Measurements from ENCODE around the gene ARHGAP12.

ARHGAP12 gene

DNA sequence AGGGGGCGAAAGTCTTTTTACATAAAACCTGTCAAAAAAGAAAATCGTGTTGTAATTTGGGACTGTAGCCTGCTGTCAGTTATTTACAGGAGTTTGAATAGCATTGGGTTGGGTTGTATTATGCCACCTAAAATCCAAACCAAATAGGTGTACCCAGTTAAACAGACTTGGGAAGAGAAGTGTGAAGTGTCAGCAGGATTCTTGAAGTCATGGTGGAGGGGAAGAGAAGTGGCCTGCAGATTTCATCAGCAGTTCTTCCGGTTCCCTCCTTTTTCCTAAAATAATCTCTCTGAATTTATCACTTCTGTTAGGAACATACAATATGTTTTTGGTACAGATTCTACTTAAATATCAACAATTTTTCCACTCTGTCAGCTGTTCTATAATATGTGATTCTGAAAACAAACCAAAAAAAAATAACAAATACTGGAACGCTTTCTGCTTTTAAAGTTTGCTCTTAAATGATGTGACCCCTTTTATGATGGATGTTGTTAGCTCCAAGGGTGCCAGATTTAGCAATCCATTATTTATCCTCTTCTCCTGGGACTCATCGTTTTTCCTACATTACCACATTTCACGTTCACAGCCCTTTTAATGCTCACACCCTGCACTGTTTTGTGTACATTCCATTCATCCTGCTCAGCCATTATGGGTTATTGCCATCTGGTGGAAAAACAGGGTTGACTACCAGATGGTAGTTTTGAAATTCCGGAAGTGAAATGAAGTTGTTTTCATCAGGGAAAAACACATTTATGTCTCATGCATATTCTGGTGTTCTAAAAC lies 18.7 kb upstream of the ARHGAP12 start:
- peak; percentile 73 for DNase-seq

- no peak for DNase-seq
These were observed 16.8 kb upstream of the ARHGAP12 start for GRCh38 chr10:31945392-31945791.

GRCh38 chr10:31944071-31944433 lies 15.4 kb upstream of the ARHGAP12 start:
- no peak for DNase-seq

- DNase-seq = no peak
These were observed 14.3 kb upstream of the ARHGAP12 start for GRCh38 chr10:31942892-31943291.

DNA sequence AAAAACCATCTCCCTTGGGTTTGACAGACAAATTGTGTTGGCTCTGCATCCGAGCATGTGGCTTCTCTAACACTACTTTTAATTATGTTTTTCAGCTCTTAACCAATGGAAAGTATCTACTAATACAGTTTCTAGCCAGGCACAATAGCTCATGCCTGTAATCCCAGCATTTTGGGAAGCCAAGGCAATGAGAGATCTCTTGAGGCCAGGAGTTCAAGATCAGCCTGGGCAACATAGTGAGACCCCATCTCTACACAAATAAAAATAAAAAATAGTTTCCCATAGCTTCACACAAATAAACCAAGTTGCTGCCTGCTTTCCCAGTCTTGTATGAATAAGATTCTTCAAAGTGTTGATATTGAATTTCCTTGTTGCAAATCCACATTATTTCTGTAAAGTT lies 13.8 kb upstream of the ARHGAP12 start:
- no peak for DNase-seq

GRCh38 chr10:31940839-31941653 lies 12.4 kb upstream of the ARHGAP12 start:
- DNase-seq = peak; percentile 23

DNA sequence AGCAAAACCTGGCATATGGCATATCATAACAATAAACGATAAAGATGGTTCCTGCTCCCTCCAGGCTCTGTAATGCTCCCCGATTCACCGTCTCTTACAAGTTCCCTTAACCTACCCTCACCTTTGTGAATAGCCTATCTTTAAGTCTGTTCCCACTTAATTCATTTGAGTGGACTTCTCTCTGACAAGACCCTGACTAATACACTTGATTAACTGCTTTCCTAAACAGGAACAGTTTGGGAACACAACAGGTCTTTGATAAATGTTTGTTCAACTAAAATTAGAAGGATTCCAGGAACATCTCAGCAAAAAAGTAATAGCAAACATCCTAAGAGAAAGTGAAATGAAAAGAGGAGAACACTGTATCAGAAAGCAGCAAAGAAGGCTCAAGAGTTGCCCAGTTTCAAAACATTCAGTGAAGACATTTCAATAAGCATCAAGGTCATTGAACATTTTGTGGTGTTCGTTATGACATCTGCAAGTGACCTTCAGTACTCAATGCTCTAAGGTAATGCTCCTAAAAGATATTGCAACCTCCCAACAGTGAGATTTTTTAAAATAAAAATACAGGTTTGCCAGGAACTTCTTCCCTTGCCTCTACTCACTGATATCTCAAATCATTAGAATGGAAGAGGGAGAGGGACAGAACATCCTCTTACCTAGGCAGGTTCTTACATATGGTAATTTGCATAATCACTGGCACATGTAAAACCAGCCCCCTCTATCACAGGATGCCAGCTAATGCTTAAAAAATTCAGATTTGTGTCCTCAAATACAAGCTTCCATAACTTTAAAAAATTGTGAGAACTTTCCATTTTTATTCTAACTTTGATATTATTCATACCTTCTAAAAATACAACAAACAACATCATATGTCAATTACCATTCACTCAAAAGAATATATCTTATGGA lies 11.4 kb upstream of the ARHGAP12 start:
- DNase-seq = no peak

- no peak for DNase-seq
These were observed 8.7 kb upstream of the ARHGAP12 start for GRCh38 chr10:31937371-31937770.

DNA sequence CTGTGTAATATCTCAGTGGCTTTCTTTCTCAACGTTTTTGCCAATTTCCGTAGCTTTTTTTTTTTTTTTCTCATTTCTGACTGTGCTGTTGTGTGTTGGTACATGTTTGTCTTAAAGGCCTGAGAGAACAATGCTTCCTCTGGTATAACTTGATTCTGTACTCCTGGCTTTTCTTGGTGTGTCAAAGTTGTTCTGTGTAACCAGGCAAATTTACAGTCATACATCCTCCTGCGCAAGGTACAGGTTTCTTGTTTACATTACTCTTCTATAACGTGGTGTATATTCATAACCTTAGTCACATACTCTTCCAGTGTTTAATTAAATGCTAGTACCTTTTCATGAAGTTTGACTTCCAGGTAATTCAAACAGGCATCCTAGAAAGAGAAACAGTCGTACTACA lies 8.3 kb upstream of the ARHGAP12 start:
- DNase-seq = no peak

DNA sequence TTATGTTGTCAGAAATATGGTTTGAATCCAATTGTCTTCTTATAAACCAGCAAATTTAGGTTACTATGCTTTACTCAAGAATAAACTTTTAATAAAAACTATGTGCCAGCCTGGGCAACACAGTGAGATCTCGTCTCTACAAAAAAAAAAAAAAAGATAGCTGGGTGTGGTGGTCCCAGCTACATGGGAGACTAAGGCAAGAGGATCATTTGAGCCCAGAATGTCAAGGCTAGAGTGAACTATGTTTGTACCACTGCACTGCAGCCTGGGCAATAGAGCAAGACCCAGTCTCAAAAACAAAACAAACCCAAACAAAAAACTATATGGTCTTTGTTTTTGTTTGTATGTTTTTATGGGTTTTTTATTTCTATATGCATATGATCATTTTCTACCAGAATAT lies 7.5 kb upstream of the ARHGAP12 start:
- DNase-seq = no peak

DNA sequence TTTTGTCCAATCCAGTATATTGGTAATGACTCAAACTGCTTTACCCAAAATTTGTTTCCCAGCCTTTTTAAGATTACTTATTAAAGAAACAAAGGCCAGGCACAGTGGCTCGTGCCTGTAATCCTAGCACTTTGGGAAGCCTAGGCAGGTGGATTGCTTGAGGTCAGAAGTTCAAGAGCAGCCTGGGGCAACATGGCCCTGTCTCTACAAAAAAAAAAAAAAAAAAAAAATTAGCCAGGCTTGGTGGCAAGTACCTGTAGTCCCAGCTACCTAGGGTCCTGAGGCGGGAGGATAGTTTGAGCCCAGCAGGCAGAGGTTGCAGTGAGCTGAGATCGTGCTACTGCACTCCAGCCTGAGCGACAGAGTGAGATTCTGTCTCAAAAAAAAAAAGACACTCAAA lies 7.0 kb upstream of the ARHGAP12 start:
- no peak for DNase-seq

GRCh38 chr10:31932838-31933237 lies 4.2 kb upstream of the ARHGAP12 start:
- no peak for DNase-seq

DNA sequence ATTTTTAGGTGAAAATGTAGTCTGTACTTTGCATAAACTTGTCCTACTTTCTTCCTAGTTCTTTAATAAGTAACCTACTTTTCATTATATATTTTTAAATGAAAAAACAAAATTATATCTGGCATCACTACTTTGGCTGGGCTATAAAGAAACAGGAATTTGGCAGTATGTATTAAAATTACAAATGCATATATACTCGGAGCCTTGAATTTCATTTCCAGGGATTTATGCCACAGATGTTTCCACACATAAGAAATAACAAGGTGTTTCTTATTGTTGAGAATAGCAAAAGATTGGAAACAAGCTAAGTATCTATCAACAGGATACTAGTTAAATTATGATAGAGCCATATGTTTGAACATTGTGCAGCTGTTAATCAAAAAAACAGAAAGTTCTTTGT lies 2.2 kb upstream of the ARHGAP12 start:
- no peak for DNase-seq

- DNase-seq = no peak
These were observed 1.6 kb upstream of the ARHGAP12 start for GRCh38 chr10:31930023-31930751.

DNA sequence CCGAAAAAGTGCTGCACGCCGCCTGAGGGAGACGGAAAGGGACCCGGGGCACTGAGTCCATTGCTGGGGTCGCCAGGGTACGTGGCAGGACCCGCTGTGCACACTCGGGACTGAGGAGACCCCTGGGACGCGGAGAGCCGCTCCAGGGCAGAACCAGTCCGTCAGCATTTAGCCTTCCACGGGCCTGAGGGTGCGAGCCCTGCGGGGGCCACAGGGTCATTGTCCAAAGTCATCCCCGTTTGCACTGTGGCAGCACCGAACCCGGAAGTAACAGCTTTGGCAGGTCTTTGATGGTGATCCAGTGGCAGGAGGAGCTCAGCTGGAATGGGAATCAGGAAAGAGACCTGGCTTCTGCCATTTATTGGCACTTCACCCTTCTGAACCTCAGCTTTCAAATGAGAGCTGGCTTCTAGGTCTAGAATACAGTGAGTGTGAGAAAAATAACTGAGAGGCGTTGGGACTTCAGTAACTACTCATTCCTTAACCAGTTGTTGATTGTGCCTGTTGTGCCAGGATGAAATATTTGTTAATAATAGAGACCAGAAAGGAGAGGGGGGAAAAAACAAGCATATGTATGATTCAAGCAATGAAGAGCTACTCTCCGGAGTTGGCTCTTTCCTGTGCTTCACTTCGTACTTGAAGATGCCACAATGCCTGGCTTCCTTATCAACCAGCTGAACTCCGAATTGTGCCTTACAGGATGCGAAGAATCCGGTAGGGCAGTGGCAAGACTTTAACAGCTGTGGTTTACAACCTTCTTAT lies 811 bp upstream of the ARHGAP12 start:
- DNase-seq = peak; percentile 79

DNA sequence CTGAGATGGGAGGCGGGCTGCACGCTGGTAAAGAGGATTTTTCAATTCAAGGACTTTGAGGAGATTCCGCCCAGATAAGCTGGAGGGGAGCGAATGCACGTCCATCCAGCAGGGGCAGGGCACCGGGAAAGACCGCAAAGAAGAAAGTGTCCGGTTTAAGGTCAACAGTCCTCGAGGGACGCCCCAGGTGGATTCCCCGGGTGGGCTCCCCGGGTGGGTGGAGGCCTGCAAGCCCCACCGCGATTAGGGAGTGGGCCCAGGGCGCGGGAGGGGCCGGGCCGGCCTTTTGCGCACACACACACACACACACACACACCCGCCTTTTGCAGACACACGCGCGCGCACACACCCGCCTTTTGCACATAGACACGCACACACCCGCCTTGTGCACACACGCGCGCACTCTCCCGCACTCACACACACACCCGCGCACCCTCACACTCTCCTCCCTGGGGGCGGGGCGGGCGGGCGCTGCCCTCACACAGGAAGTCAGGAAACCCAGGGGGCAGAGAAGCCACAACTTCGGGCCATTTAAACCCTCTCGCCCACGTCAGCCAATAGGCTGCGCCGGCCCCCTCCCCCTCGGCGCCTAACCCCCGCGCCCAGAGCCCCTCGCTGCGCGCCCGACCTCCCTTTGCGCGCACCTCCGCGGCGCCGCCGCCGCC lies 615 bp downstream of the ARHGAP12 start:
- DNase-seq = no peak

GRCh38 chr10:31927565-31927883 lies 1.1 kb downstream of the ARHGAP12 start:
- peak; percentile 86 for DNase-seq

GRCh38 chr10:31926765-31927564 lies 1.7 kb downstream of the ARHGAP12 start:
- DNase-seq = peak; percentile 28

DNA sequence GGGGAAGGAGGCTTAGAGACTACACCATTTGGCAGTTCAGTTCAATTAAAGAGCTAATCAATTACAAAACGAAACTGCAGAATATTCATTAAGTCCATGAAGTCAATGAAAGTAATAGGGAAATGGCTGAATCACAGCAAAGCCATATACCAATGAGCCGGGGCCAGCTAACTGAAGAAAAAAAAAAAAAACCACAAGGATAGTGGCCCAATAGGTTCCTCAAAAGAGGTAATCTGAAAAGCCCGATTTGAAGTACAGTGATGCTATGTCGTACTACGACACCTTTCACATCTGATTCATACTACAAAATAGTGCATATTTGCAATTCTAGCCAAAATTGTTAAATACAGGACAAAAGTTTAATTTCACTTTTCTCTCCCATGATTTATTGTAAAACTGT lies 2.5 kb downstream of the ARHGAP12 start:
- DNase-seq = no peak

DNA sequence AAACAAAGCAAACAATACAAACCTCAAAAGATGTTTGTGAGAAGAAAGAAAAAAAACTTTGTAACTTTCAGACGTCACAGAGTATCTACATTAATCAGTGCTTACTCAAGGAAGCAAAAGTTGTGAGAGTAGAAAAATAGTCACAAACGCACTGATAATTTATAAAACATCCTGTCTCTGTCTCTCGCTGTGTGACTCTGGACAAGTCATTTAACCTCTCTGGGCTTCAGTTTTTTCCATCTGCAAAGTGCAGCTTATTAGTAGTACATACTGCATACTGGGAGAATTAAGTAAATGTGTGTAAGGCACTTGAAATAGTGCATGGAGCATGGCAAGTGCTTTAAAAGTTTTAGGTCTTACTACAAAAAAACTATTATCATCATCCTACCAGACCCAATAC lies 3.8 kb downstream of the ARHGAP12 start:
- no peak for DNase-seq

GRCh38 chr10:31923389-31923788 lies 5.2 kb downstream of the ARHGAP12 start:
- no peak for DNase-seq

Measured in eye (tissue), 1 donor.